Spleen (tissue), 11 donors: Measurements from ENCODE around the gene AIF1L. TPM values are rescaled to one million over a fixed set of nuclear protein-coding genes. Genes with fewer than 3 reads are reported as not detected.

Experiments
- DNase-seq: peaks from one replicate; pipeline ENCODE4 v3.0.0-alpha.2; 2020
- H3K27ac ChIP-seq, 8 donors: fragments of 200-600 bp; sonication (generic) in 7 of 8; 1 replicate in 4 of 8; 2 replicates in 4 of 8; pipeline versions ENCODE4 v1.5.0 to v1.8.0; 2016 to 2021; ENCODE audit warnings: inconsistent platforms in 4 of 8, mild to moderate bottlenecking in 4 of 8, moderate library complexity in 1 of 8
- H3K27me3 ChIP-seq, 7 donors: fragments of 200-600 bp; sonication (generic) in 6 of 7; replicated peaks in 1 of 7; 1 replicate in 4 of 7; 2 replicates in 3 of 7; pipeline versions ENCODE4 v1.5.0 to v1.8.0; 2016 to 2021; ENCODE audit warnings: inconsistent platforms in 3 of 7, mild to moderate bottlenecking in 1 of 7
- H3K36me3 ChIP-seq, 6 donors: fragments of 200-600 bp; sonication (generic) in 5 of 6; 1 replicate in 4 of 6; 2 replicates in 2 of 6; pipeline versions ENCODE4 v1.5.0 to v1.8.0; 2016 to 2021; ENCODE audit warnings: inconsistent platforms in 2 of 6
- H3K4me1 ChIP-seq, 6 donors: fragments of 200-600 bp; sonication (generic) in 5 of 6; 1 replicate in 3 of 6; 2 replicates in 3 of 6; pipeline versions ENCODE4 v1.5.0 to v1.8.0; 2016 to 2021; ENCODE audit warnings: inconsistent platforms in 3 of 6
- H3K4me3 ChIP-seq, 8 donors: fragments of 200-600 bp; sonication (generic) in 7 of 8; 1 replicate in 4 of 8; 2 replicates in 4 of 8; pipeline versions ENCODE4 v1.5.0 to v1.8.0; 2016 to 2021; ENCODE audit warnings: inconsistent platforms in 4 of 8, mild to moderate bottlenecking in 4 of 8, moderate library complexity in 2 of 8
- H3K9me3 ChIP-seq, 8 donors: fragments of 200-600 bp; sonication (generic) in 7 of 8; 1 replicate in 4 of 8; 2 replicates in 4 of 8; pipeline versions ENCODE4 v1.5.0 to v1.8.0; 2016 to 2021; ENCODE audit warnings: inconsistent platforms in 4 of 8
- CTCF ChIP-seq, 11 experiments: fragments of 200-600 bp in 7 of 11; fragments of 450-650 bp in 4 of 11; sonication (generic) in 4 of 11; IDR thresholded peaks in 8 of 11; conservative IDR thresholded peaks in 3 of 11; 1 replicate in 7 of 11; 2 replicates in 4 of 11; pipeline versions ENCODE4 v1.4.0 to v1.8.0; 2016 to 2021; ENCODE audit warnings: antibody characterized with exemption in 11 of 11, inconsistent platforms in 4 of 11, mild to moderate bottlenecking in 1 of 11
- POLR2A ChIP-seq, 3 donors: fragments of 450-650 bp; IDR thresholded peaks; one replicate each; pipeline ENCODE4 v1.5.1; 2017; ENCODE audit warnings: antibody characterized with exemption in 3 of 3, mild to moderate bottlenecking in 1 of 3
- POLR2AphosphoS5 ChIP-seq, 3 donors: sonication (generic); formaldehyde crosslinking; IDR thresholded peaks; one replicate each; pipeline ENCODE4 v1.5.1; 2017; ENCODE audit warnings: antibody characterized with exemption in 3 of 3
- WGBS, 5 donors: extraction: QIAGEN DNeasy Blood & Tissue Kit in 3 of 5; methylation state at CpG; one replicate each; pipeline versions ENCODE4 v1.1.5 to v1.1.7; 2013 to 2018; 5-methylcytosine and 5-hydroxymethylcytosine counted together
- intact Hi-C: fragments of 100-400 bp; cut with DNase I; formaldehyde crosslinking; loops from one replicate; pipeline ENCODE4 v1.15.0; 2023; ENCODE audit warnings: low total_unique reads
- polyA plus RNA-seq, 3 donors: library from polyadenylated mRNA; stranded (reverse); fragments of 200-250 nt; gene quantifications; one replicate each; pipeline ENCODE4 v1.2.1, GENCODE V29; 2013
- total RNA-seq, 7 donors: library from RNA; depleted of rRNA in 3 of 7; stranded (reverse); fragments of >200 nt in 3 of 7; fragmentation: NEBNext Ultra II Directional in 4 of 7; extraction: Animal tissue kit (Norgen Biotek cat#: 25700) in 4 of 7; gene quantifications; one replicate each; pipeline versions ENCODE4 v1.1.0 to v1.2.1, GENCODE V29; 2016 to 2021
- donor health status: healthy with polysubstance abuse.
- donor health status: DM: no; HTN: no; CAD: no; lungs with moderate emphysema.
- donor health status: DM: no; HTN: no; CAD: no.
- donor health status: Bipolar disorder and iron deficiency.
- donor health status: healthy.
- donor health status: DM: no; HTN: no; CAD: no.
- donor health status: DM: yes; HTN: yes; CAD: no.

The AIF1L gene
- total and polyA plus RNA-seq, 10 donors, result 47.4 to 596 (median 240) TPM

DNA sequence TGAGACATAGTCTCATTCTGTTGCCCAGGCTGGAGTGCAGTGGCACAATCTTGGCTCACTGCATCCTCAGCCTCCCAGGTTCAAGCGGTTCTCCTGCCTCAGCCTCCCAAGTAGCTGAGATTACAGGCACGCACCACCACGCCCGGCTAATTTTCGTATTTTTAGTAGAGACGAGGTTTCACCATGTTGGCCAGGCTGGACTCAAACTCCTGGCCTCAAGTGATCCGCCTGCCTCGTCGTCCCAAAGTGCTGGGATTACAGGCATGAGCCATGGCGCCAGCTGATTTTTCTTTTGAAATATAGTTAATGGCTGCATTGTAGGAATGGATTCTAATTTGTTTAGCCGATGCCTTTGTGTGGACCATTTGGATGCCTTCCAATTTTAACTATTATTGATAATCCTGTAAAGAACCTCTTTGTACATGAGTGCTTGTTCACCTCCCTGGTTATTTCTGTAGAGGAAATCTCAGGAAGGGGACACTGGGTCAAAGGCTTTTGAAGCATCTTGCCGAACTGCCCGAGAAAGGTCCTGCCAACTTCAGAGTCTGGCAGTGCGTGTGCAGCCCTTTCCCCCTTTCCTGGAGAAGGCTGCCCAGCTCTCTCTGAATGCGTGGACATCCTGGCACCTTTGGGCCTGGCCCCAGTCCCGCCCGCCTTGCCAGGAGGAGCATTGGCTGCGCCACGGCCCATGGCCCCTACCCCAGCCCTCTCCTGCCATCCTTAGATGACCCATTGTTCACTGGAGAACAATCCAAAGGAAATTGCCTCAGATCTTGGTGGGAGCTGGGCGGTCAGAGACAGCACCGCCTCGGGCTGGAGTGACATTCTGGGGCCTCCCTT is 20.2 kb downstream of the AIF1L start:
- intact Hi-C loops, result no loop called here
- Histone ChIP-seq H3K4me3 (no peak overlapping the region), H3K36me3 (peaks cover 0 to 98% (median 14%) of the 10 kb centered on the region in 6 donors), H3K27me3 (peaks cover 0 to 15% (median 0%) of the 10 kb centered on the region in 7 donors), H3K9me3 (no peaks in the 10 kb centered on the region), H3K27ac (peak overlapping the region in 6 of 8 donors; percentile 5 to 66 (median 45)), H3K4me1 (peaks cover 0 to 41% (median 17%) of the 10 kb centered on the region in 6 donors)
- TF ChIP-seq POLR2A (IDR thresholded peaks at IDR 0.05) (no peak), POLR2AphosphoS5 (IDR thresholded peaks at IDR 0.05) (peak in 2 of 3 donors; percentile 56 to 68)
- no peak for DNase-seq
- WGBS, 5 donors, result 63 to 75% (median 71%) methylated on average over 22 of the region's 22 CpGs

GRCh38 chr9:131117121-131117761 is 20.9 kb downstream of the AIF1L start:
- WGBS, 5 donors, result 23 to 34% (median 28%) methylated on average over 9 to 13 of the region's 13 CpGs
- H3K36me3 ChIP-seq, result peaks cover 0 to 98% (median 12%) of the 10 kb centered on the region in 6 donors
- DNase-seq, result no peak
- TF ChIP-seq CTCF (IDR thresholded peaks at IDR 0.05 in 8 of 11, conservative IDR thresholded peaks at IDR 0.05 in 3 of 11) (no peak), POLR2AphosphoS5 (IDR thresholded peaks at IDR 0.05) (peak in 2 of 3 donors; percentile 26 to 46), POLR2A (IDR thresholded peaks at IDR 0.05) (no peak)
- no peaks in the 10 kb centered on the region for H3K9me3 ChIP-seq
- peak overlapping the region in 6 of 8 donors; percentile 5 to 66 (median 45) for H3K27ac ChIP-seq
- intact Hi-C loops, result no loop called here
- peaks cover 0 to 42% (median 14%) of the 10 kb centered on the region in 6 donors for H3K4me1 ChIP-seq
- no peak overlapping the region for H3K4me3 ChIP-seq
- H3K27me3 ChIP-seq, result peaks cover 0 to 15% (median 0%) of the 10 kb centered on the region in 7 donors

DNA sequence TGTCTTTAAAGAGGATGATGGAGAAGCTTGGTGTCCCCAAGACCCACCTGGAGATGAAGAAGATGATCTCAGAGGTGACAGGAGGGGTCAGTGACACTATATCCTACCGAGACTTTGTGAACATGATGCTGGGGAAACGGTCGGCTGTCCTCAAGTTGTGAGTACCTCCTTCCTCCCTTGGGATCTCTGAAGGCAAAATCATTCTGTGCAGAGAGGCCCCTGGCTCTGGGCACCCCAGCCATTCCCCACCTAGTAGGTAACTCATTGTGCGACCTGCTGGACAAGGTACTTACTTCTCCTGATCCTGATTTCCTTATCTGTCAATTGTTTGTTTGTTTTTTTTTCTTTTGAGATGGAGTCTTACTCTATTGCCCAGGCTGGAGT is 21.4 kb downstream of the AIF1L start:
- no peak for DNase-seq
- Histone ChIP-seq H3K4me3 (no peak overlapping the region), H3K4me1 (peaks cover 0 to 43% (median 14%) of the 10 kb centered on the region in 6 donors), H3K36me3 (peaks cover 0 to 98% (median 12%) of the 10 kb centered on the region in 6 donors), H3K9me3 (no peaks in the 10 kb centered on the region), H3K27me3 (peaks cover 0 to 15% (median 0%) of the 10 kb centered on the region in 7 donors), H3K27ac (peak overlapping the region in 4 of 8 donors; percentile 38 to 66 (median 55))
- no peak for TF ChIP-seq POLR2A (IDR thresholded peaks at IDR 0.05)
- TF ChIP-seq CTCF (IDR thresholded peaks at IDR 0.05 in 8 of 11, conservative IDR thresholded peaks at IDR 0.05 in 3 of 11), result no peak
- no peak for TF ChIP-seq POLR2AphosphoS5 (IDR thresholded peaks at IDR 0.05)
- intact Hi-C loops, result no loop called here
- WGBS, 5 donors, result 50 to 84% (median 58%) methylated on average over 4 of the region's 4 CpGs

GRCh38 chr9:131119600-131119999 is 23.3 kb downstream of the AIF1L start:
- Histone ChIP-seq H3K9me3 (no peaks in the 10 kb centered on the region), H3K4me3 (no peak overlapping the region), H3K4me1 (peaks cover 0 to 40% (median 17%) of the 10 kb centered on the region in 6 donors), H3K27ac (peak overlapping the region in 2 of 8 donors; percentile 13 to 21), H3K27me3 (peaks cover 0 to 15% (median 0%) of the 10 kb centered on the region in 7 donors), H3K36me3 (peaks cover 0 to 83% (median 12%) of the 10 kb centered on the region in 6 donors)
- no peak for DNase-seq
- intact Hi-C loops, result no loop called here
- TF ChIP-seq CTCF (IDR thresholded peaks at IDR 0.05 in 8 of 11, conservative IDR thresholded peaks at IDR 0.05 in 3 of 11) (no peak), POLR2A (IDR thresholded peaks at IDR 0.05) (no peak), POLR2AphosphoS5 (IDR thresholded peaks at IDR 0.05) (no peak)
- WGBS, 5 donors, result 70 to 90% (median 78%) methylated on average over 8 of the region's 8 CpGs
